Fibroblast of mammary gland (primary cell): ENCODE data around the gene CCDC178.
"Not testable (repeated sequence)": the region's sequence is repeated elsewhere in the genome, so short reads cannot be mapped to it uniquely, and the experiment has no call there.

ENCODE experiments used
- DNase-seq: peaks from one replicate; pipeline ENCODE4 v3.0.0-alpha.2; 2010; ENCODE audit warnings: low read depth
- H3K4me3 ChIP-seq: 2 replicates; pipeline ENCODE4 v1.5.1; 2011; ENCODE audit warnings: low read depth, mild to moderate bottlenecking, low read length, moderate library complexity; ENCODE audit not compliant: control insufficient read depth
- CTCF ChIP-seq: conservative IDR thresholded peaks from 2 replicates; pipeline ENCODE4 v1.5.1; 2011; ENCODE audit warnings: low read depth, low read length, inconsistent platforms; ENCODE audit not compliant: control insufficient read depth, insufficient read depth

CCDC178 gene

GRCh38 chr18:33152376-33152775, 288.1 kb downstream of the CCDC178 start:
- H3K4me3 ChIP-seq = no peak overlapping the region
- DNase-seq = no peak
- TF ChIP-seq CTCF = no peak

GRCh38 chr18:33147811-33148210, 292.7 kb downstream of the CCDC178 start:
- H3K4me3 ChIP-seq, DNase-seq: not testable (repeated sequence)

GRCh38 chr18:33146014-33146413, 294.5 kb downstream of the CCDC178 start:
- no peak overlapping the region for H3K4me3 ChIP-seq
- no peak for DNase-seq
- TF ChIP-seq CTCF = no peak

DNA sequence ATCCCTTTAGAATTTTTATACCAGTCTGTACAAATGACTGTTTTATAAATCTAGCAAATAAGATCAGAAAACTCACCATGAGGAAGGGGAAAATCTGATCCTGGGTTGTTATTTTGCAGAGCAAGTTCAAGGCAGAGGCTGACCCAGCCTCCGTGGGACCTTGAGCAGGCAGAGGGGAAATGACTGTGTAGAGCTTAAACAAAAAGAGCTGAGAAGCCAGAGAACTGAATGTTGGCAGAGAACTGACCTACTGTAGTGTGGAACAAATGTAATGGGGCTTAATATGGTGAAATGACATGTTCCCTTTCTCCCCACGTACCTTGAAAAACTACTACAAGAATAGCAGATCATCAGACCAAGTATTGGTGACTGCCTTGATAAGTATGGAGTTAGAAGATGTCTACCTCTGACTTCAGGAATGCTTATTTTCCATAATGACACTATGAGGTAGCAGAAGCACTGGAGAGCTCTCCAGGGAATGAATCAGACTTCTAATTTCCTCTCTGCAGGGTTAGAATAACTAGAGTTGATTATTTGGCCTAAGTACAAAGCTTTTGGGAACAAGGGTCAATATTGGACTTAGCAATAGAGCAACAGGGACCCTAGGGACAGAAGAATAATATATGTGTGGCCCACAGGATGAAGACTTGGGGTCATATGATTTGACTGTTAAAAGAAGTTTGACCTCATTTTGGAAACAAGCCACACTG, 304.4 kb downstream of the CCDC178 start:
- DNase-seq = no peak
- no peak for TF ChIP-seq CTCF

GRCh38 chr18:33132657-33133056, 307.9 kb downstream of the CCDC178 start:
- no peak overlapping the region for H3K4me3 ChIP-seq

More for the DNA sequence above, 304.4 kb downstream of the CCDC178 start:
- no peak overlapping the region for H3K4me3 ChIP-seq

DNA sequence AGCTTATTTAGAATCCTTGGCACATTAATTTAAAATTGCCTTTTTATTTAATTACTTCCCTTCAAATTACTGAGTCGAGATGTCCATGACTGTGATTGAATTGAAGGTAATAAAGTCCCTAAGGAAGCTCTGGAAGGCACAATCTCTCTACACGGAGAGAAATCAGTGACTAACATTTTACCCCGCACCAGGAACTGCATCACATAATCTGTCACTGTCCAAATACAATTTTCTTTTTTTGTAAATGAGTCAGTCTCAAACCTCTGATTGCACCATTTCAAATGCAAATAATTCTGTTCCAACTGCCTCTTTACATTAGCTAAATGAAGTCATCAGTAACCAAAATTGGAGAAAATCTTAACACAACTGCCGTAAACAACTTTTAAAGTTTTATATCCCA, 311.9 kb downstream of the CCDC178 start:
- DNase-seq = no peak
- no peak overlapping the region for H3K4me3 ChIP-seq
- no peak for TF ChIP-seq CTCF

More at GRCh38 chr18:33132657-33133056, 307.9 kb downstream of the CCDC178 start:
- TF ChIP-seq CTCF = no peak
- DNase-seq = no peak

- DNase-seq = no peak
- no peak overlapping the region for H3K4me3 ChIP-seq
- TF ChIP-seq CTCF = no peak
Observed at GRCh38 chr18:33123862-33124518, 316.5 kb downstream of the CCDC178 start.
